Keratinocyte (primary cell): ENCODE data around the gene PAPOLB.

Source experiments
- EZH2 ChIP-seq: IDR thresholded peaks from one replicate; pipeline ENCODE4 v1.6.1; 2012; ENCODE audit warnings: inconsistent platforms, mild to moderate bottlenecking, low read length, moderate library complexity
- TF ChIP-seq, protein P1 (sequence below), 3 experiments: IDR thresholded peaks in 1 of 3; conservative IDR thresholded peaks in 1 of 3; optimal IDR thresholded peaks in 1 of 3; 2 replicates in 2 of 3; 3 replicates in 1 of 3; pipeline versions ENCODE3 to v1.5.1; 2011; ENCODE audit warnings: low read length in 3 of 3, mild to moderate bottlenecking in 3 of 3, moderate library complexity in 2 of 3, control low read depth in 1 of 3, inconsistent platforms in 1 of 3; ENCODE audit not compliant: insufficient read depth in 2 of 3; ENCODE audit errors: extremely low read depth in 1 of 3

DNA sequence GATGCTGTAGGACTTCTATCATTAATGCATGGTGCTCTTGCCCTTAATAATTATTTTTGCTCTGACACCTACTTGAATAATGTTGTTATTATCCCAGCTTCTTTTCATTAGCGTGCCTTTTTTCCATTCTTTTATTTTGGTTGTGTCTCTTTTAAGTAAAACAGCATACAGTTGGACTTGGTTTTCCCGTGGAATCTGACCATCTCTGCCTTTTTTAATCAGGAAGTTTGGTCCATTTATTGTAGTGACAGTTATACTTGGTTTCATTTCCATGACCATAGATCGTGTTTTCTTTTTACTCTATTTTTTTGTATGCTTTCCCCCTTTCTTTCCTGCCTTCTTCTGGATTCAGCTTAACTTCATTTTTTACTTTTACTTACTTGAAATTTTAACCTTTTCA is 4.6 kb downstream of the PAPOLB start:
- TF ChIP-seq, protein P1, sequence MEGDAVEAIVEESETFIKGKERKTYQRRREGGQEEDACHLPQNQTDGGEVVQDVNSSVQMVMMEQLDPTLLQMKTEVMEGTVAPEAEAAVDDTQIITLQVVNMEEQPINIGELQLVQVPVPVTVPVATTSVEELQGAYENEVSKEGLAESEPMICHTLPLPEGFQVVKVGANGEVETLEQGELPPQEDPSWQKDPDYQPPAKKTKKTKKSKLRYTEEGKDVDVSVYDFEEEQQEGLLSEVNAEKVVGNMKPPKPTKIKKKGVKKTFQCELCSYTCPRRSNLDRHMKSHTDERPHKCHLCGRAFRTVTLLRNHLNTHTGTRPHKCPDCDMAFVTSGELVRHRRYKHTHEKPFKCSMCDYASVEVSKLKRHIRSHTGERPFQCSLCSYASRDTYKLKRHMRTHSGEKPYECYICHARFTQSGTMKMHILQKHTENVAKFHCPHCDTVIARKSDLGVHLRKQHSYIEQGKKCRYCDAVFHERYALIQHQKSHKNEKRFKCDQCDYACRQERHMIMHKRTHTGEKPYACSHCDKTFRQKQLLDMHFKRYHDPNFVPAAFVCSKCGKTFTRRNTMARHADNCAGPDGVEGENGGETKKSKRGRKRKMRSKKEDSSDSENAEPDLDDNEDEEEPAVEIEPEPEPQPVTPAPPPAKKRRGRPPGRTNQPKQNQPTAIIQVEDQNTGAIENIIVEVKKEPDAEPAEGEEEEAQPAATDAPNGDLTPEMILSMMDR (optimal IDR thresholded peaks at IDR 0.05 in 1 of 3, IDR thresholded peaks at IDR 0.05 in 1 of 3, conservative IDR thresholded peaks at IDR 0.05 in 1 of 3; ENCODE audit: extremely low read depth in 1 of 3, insufficient read depth in 2 of 3, low read length in 3 of 3), result no peak
- TF ChIP-seq EZH2, result no peak
